ENCODE measurements around the gene MSRB1.
"Not testable (repeated sequence)": the region's sequence is repeated elsewhere in the genome, so short reads cannot be mapped to it uniquely, and the experiment has no call there.

The MSRB1 gene

GRCh38 chr16:1960665-1961630, 17.9 kb upstream of the MSRB1 start:
- DNase-seq: peak in 1 of 6 experiments; percentile 52

GRCh38 chr16:1959269-1960039, 16.5 kb upstream of the MSRB1 start, which contains the start of gene NDUFB10:
NDUFB10 (plus strand) TSS chr16:1959538; CDS start chr16:1959625, 87 bp downstream.
- peak; percentile 71 to 91 (median 87) for DNase-seq

GRCh38 chr16:1958715-1959268, 15.8 kb upstream of the MSRB1 start:
- no peak for DNase-seq

GRCh38 chr16:1958143-1958491, 15.1 kb upstream of the MSRB1 start:
- not testable (repeated sequence) for DNase-seq

GRCh38 chr16:1957434-1958142, 14.6 kb upstream of the MSRB1 start:
- DNase-seq: not testable (repeated sequence)

- no peak for DNase-seq
Measured at GRCh38 chr16:1953734-1954133, 10.7 kb upstream of the MSRB1 start.

- no peak for DNase-seq
Measured at GRCh38 chr16:1950559-1950958, 7.6 kb upstream of the MSRB1 start.

GRCh38 chr16:1950047-1950446, 7.0 kb upstream of the MSRB1 start:
- DNase-seq: no peak

- DNase-seq: no peak
Measured at GRCh38 chr16:1949507-1949906, 6.5 kb upstream of the MSRB1 start.

- no peak for DNase-seq
Measured at GRCh38 chr16:1947369-1947670, 4.3 kb upstream of the MSRB1 start.

GRCh38 chr16:1946495-1947368, 3.7 kb upstream of the MSRB1 start:
- DNase-seq: no peak

- DNase-seq: no peak
Measured at GRCh38 chr16:1945559-1946391, 2.8 kb upstream of the MSRB1 start.

- DNase-seq: no peak
Measured at GRCh38 chr16:1944612-1945199, 1.7 kb upstream of the MSRB1 start.

GRCh38 chr16:1942047-1942809, 771 bp downstream of the MSRB1 start:
- DNase-seq: no peak

- no peak for DNase-seq
Measured at GRCh38 chr16:1941162-1942046, 1.6 kb downstream of the MSRB1 start.

- DNase-seq: no peak
Measured at GRCh38 chr16:1940273-1941161, 2.5 kb downstream of the MSRB1 start.

- not testable (repeated sequence) for DNase-seq
Measured at GRCh38 chr16:1939833-1940232, 3.2 kb downstream of the MSRB1 start.

GRCh38 chr16:1938910-1939309, 4.1 kb downstream of the MSRB1 start:
- DNase-seq: no peak
